DOHH2 (cell line): Measurements from ENCODE around the gene FAM111A.
"Not testable (repeated sequence)": the region's sequence is repeated elsewhere in the genome, so short reads cannot be mapped to it uniquely, and the experiment has no call there.

Source experiments
- H3F3A ChIP-seq: fragments of 200-600 bp; sonication (generic), shearing (Covaris generic); 2 replicates; pipeline ENCODE4 v1.6.0; 2016; ENCODE audit warnings: antibody characterized with exemption, mild to moderate bottlenecking; ENCODE audit not compliant: control insufficient read depth, insufficient read depth
- H3K27ac ChIP-seq: fragments of 200-600 bp; sonication (generic); 2 replicates; pipeline ENCODE4 v1.5.1; 2014; ENCODE audit warnings: low read depth, mild to moderate bottlenecking, low read length, moderate library complexity
- H3K27me3 ChIP-seq: fragments of 200-600 bp; sonication (generic); 2 replicates; pipeline ENCODE4 v1.6.1; 2014; ENCODE audit warnings: mild to moderate bottlenecking, low read length, mixed read lengths; ENCODE audit not compliant: control insufficient read depth
- H3K36me3 ChIP-seq: fragments of 200-600 bp; sonication (generic); 2 replicates; pipeline ENCODE4 v1.6.1; 2014; ENCODE audit warnings: mild to moderate bottlenecking, low read length, moderate library complexity, mixed read lengths; ENCODE audit not compliant: control insufficient read depth
- H3K4me1 ChIP-seq: fragments of 200-600 bp; sonication (generic); 2 replicates; pipeline ENCODE4 v1.6.1; 2014; ENCODE audit warnings: mild to moderate bottlenecking, low read length, mixed read lengths; ENCODE audit not compliant: control insufficient read depth
- H3K4me2 ChIP-seq: fragments of 200-600 bp; sonication (generic); 2 replicates; pipeline ENCODE4 v1.6.0; 2014; ENCODE audit warnings: mild to moderate bottlenecking, low read length, moderate library complexity
- H3K4me3 ChIP-seq: fragments of 200-600 bp; sonication (generic); 2 replicates; pipeline ENCODE4 v1.5.1; 2014; ENCODE audit warnings: mild to moderate bottlenecking, low read length, mixed read lengths
- H3K79me2 ChIP-seq: fragments of 200-600 bp; sonication (generic); 2 replicates; pipeline ENCODE4 v1.6.1; 2014; ENCODE audit warnings: mild to moderate bottlenecking, low read length, mixed read lengths; ENCODE audit not compliant: control insufficient read depth
- H3K9me2 ChIP-seq: fragments of 200-600 bp; sonication (generic); replicated peaks from 2 replicates; pipeline ENCODE4 v1.6.1; 2014; ENCODE audit warnings: mild to moderate bottlenecking, low read length, mixed read lengths; ENCODE audit not compliant: control insufficient read depth
- H3K9me3 ChIP-seq: fragments of 200-600 bp; sonication (generic); 2 replicates; pipeline ENCODE4 v1.6.1; 2014; ENCODE audit warnings: antibody characterized with exemption, low read length, mixed read lengths; ENCODE audit not compliant: control insufficient read depth, insufficient read depth
- H4K20me1 ChIP-seq: fragments of 200-600 bp; sonication (generic); 2 replicates; pipeline ENCODE4 v1.6.0; 2014; ENCODE audit warnings: low read depth, mild to moderate bottlenecking, antibody characterized with exemption, low read length, moderate library complexity; ENCODE audit not compliant: control insufficient read depth, insufficient read depth
- CTCF ChIP-seq: fragments of 200-600 bp; sonication (generic); IDR thresholded peaks from one replicate; pipeline ENCODE4 v1.5.1; 2014; ENCODE audit warnings: antibody characterized with exemption, mild to moderate bottlenecking, low read depth, low read length; ENCODE audit not compliant: poor library complexity, severe bottlenecking
- EZH2phosphoT487 ChIP-seq: fragments of 200-600 bp; sonication (generic); IDR thresholded peaks from 2 replicates; pipeline ENCODE4 v1.6.1; 2017; ENCODE audit warnings: borderline replicate concordance, mild to moderate bottlenecking, antibody characterized with exemption, low read length, moderate library complexity, mixed read lengths

Gene FAM111A, protein sequence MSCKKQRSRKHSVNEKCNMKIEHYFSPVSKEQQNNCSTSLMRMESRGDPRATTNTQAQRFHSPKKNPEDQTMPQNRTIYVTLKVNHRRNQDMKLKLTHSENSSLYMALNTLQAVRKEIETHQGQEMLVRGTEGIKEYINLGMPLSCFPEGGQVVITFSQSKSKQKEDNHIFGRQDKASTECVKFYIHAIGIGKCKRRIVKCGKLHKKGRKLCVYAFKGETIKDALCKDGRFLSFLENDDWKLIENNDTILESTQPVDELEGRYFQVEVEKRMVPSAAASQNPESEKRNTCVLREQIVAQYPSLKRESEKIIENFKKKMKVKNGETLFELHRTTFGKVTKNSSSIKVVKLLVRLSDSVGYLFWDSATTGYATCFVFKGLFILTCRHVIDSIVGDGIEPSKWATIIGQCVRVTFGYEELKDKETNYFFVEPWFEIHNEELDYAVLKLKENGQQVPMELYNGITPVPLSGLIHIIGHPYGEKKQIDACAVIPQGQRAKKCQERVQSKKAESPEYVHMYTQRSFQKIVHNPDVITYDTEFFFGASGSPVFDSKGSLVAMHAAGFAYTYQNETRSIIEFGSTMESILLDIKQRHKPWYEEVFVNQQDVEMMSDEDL

GRCh38 chr11:59142530-59143507 is at the start of gene FAM111A:
TSS of gene FAM111A (plus strand) at chr11:59142856. CDS start at chr11:59148873, 6,017 bp downstream.
- Histone ChIP-seq H3K4me3 (peak within 1 kb of the TSS; percentile 83), H3K9me3 (peaks cover 15% of the 10 kb centered on the region), H3K79me2 (no peaks in the 10 kb centered on the region), H3K27ac (peak within 1 kb of the TSS; percentile 43), H3K4me2 (peak within 1 kb of the TSS; percentile 84), H3K36me3 (peaks cover 23% of the 10 kb centered on the region), H4K20me1 (no peaks in the 10 kb centered on the region), H3F3A (peaks cover 12% of the 10 kb centered on the region), H3K9me2 (no peaks in the 10 kb centered on the region), H3K4me1 (peaks cover 66% of the 10 kb centered on the region), H3K27me3 (no peaks in the 10 kb centered on the region)
- peak; percentile 62 for TF ChIP-seq CTCF
- no peak for TF ChIP-seq EZH2phosphoT487

GRCh38 chr11:59093576-59093975 is 49.1 kb upstream of the FAM111A start:
- not testable (repeated sequence) for H3K9me2 ChIP-seq, H3K4me2 ChIP-seq, H3K27ac ChIP-seq, H3K4me3 ChIP-seq, H4K20me1 ChIP-seq, H3K27me3 ChIP-seq
- Histone ChIP-seq H3F3A (peaks cover 45% of the 10 kb centered on the region), H3K36me3 (peaks cover 84% of the 10 kb centered on the region), H3K9me3 (peaks cover 28% of the 10 kb centered on the region), H3K4me1 (peaks cover 92% of the 10 kb centered on the region), H3K79me2 (peaks cover 38% of the 10 kb centered on the region)

GRCh38 chr11:59095225-59095624 is 47.4 kb upstream of the FAM111A start:
- H4K20me1 ChIP-seq, H3K27me3 ChIP-seq, H3K9me2 ChIP-seq: not testable (repeated sequence)
- Histone ChIP-seq H3K27ac (peak overlapping the region; percentile 96), H3K4me3 (peak overlapping the region; percentile 83), H3K79me2 (peaks cover 55% of the 10 kb centered on the region), H3F3A (peaks cover 50% of the 10 kb centered on the region), H3K36me3 (peaks cover 94% of the 10 kb centered on the region), H3K4me2 (peak overlapping the region; percentile 73), H3K4me1 (peaks cover 90% of the 10 kb centered on the region), H3K9me3 (peaks cover 35% of the 10 kb centered on the region)

GRCh38 chr11:59095972-59096575 is 46.6 kb upstream of the FAM111A start:
- not testable (repeated sequence) for H3K9me2 ChIP-seq, H4K20me1 ChIP-seq, H3K27me3 ChIP-seq
- H3K79me2 ChIP-seq: peaks cover 63% of the 10 kb centered on the region
- H3K36me3 ChIP-seq: peaks cover 96% of the 10 kb centered on the region
- peak overlapping the region; percentile 73 for H3K4me2 ChIP-seq
- peaks cover 48% of the 10 kb centered on the region for H3F3A ChIP-seq
- peak overlapping the region; percentile 83 for H3K4me3 ChIP-seq
- peak overlapping the region; percentile 96 for H3K27ac ChIP-seq
- H3K4me1 ChIP-seq: peaks cover 90% of the 10 kb centered on the region
- H3K9me3 ChIP-seq: peaks cover 35% of the 10 kb centered on the region
